B cell (primary cell): ENCODE results near the gene EIPR1.

ENCODE experiments used
- CTCF ChIP-seq: fragments of 200-600 bp; IDR thresholded peaks from one replicate; pipeline ENCODE4 v1.8.0; 2022; ENCODE audit warnings: antibody characterized with exemption, mild to moderate bottlenecking
- EZH2 ChIP-seq: IDR thresholded peaks from 2 replicates; pipeline ENCODE4 v1.6.1; 2012; ENCODE audit warnings: borderline replicate concordance, low read depth, mild to moderate bottlenecking, moderate library complexity, low read length; ENCODE audit not compliant: insufficient read depth, poor library complexity, severe bottlenecking

- no peak for TF ChIP-seq CTCF
- no peak for TF ChIP-seq EZH2
Measured at GRCh38 chr2:3265471-3265870, 112.1 kb downstream of the EIPR1 start.
